Renal cortical epithelial cell (primary cell): ENCODE results near the gene COX6B1. TPM values are rescaled to one million over a fixed set of nuclear protein-coding genes. Genes with fewer than 3 reads are reported as not detected.
A peak's percentile ranks its signal among the peaks of the same experiment; 100 is the strongest.
"Not testable (repeated sequence)": the region's sequence is repeated elsewhere in the genome, so short reads cannot be mapped to it uniquely, and the experiment has no call there.

Source experiments
- DNase-seq: peaks from one replicate; pipeline ENCODE4 v3.0.0-alpha.2; 2011; ENCODE audit warnings: low read depth
- total RNA-seq: library from RNA; depleted of rRNA; stranded (reverse); fragments of >200 nt; gene quantifications from 2 replicates; pipeline ENCODE4 v1.2.3, GENCODE V29; 2014

COX6B1 gene
- total RNA-seq, 1 donor from 2014 or later = 385 TPM

GRCh38 chr19:35633727-35634440 is 14.2 kb upstream of the COX6B1 start:
- DNase-seq = no peak

DNA sequence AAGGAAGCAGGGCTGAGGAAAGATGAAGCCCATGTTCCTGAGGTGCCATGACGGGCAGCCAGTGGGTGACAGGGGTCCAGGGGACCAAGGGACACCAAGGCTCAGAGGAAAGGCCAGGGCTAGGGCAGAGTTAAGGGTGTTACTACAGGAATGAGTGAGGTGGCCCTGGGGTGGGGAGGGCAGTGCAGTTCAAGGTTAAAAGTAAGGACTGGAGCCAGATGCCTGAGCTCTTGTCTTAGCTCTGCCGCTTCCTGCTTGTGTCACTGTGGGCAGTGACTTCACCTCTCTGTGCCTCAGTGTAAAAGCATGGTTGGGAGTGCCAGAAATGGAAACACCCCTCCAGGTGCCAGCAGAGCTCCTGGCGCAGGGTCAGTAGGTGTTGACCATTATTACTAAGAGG is 11.5 kb upstream of the COX6B1 start:
- no peak for DNase-seq

DNA sequence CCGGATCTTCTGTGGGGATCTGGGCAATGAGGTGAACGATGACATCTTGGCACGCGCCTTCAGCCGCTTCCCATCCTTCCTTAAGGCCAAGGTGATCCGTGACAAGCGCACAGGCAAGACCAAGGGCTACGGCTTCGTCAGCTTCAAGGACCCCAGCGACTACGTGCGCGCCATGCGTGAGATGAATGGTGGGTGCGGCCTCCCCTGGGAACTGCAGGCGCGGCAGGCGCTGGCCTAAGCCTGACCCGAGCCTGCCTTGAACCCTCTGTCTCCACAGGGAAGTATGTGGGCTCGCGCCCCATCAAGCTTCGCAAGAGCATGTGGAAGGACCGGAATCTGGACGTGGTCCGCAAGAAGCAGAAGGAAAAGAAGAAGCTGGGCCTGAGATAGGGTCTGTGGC is 11.0 kb upstream of the COX6B1 start:
- DNase-seq = no peak

GRCh38 chr19:35639321-35639639 is 8.8 kb upstream of the COX6B1 start:
- DNase-seq = no peak

DNA sequence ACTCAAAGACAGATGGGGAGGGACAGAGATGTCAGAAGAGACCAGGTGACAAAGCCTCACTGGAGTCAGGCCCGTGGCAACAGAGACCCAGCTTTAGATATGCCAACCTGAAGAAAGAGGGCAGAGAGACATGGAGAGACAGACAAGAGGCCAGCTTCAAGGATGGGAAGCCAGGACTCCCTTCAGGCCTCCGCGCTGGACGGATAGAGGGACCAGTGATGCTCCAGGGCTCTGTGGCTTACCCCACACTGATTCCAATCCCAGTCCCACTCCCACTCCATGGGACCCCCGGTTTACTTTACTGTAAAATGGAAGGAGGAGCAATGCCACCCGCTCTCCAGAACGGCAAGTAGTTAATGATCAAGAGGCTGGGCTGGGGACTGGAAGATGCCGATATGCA is 8.3 kb upstream of the COX6B1 start:
- DNase-seq = no peak

- DNase-seq = no peak
These were observed 6.5 kb upstream of the COX6B1 start, which contains the start of gene ETV2 for GRCh38 chr19:35641515-35642151. ETV2 (plus strand) TSS chr19:35641745; CDS start chr19:35642461, 716 bp downstream.

GRCh38 chr19:35642312-35642711 is 5.8 kb upstream of the COX6B1 start:
- DNase-seq = no peak

DNA sequence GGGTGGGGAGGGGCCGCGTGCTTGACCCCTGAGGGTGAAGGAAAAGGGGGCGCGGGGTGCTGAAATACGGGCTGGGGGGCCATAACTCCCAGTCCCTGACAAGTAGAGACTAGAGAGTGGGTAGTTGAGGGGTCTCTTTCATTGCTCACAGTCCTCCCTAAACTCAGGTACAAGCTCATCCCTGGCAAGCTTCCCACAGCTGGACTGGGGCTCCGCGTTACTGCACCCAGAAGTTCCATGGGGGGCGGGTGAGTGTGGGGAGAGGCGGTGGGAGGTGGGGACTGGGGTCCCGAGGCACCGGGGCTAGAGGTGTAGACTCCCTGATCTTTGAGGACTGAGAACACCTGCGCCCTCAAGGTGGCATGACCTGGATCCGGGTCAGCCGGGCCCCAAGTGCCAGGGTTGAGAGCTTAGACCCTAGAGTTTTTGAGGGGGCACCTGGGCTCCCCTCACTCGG is 5.3 kb upstream of the COX6B1 start:
- no peak for DNase-seq

- DNase-seq = peak; percentile 38
These were observed 4.6 kb upstream of the COX6B1 start for GRCh38 chr19:35643255-35644205.

DNA sequence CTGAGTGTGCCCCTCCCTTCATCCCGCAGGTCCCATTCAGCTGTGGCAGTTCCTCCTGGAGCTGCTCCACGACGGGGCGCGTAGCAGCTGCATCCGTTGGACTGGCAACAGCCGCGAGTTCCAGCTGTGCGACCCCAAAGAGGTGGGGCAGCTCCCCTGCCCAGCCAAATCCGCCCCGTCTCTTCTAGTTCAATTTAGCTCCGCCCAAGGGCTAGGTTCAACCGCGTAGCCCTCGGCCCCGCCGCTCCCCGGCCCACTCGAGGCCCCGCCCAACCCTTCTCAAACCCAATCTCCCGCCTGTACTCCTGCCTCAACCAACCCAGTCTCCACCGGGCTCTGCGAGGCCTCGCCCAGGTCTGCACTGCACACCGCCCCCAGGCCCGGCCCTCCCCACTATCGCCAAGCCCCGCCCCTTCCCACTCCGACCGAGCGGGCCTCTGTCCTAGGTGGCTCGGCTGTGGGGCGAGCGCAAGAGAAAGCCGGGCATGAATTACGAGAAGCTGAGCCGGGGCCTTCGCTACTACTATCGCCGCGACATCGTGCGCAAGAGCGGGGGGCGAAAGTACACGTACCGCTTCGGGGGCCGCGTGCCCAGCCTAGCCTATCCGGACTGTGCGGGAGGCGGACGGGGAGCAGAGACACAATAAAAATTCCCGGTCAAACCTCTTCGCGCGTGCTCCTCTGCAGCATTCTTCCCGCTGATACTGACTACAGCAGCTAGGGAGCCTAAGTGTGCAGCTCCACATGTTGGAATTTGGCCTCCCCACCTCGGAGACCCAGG is 3.7 kb upstream of the COX6B1 start:
- peak; percentile 86 for DNase-seq

- peak; percentile 12 for DNase-seq
These were observed 3.0 kb upstream of the COX6B1 start for GRCh38 chr19:35644987-35645679.

DNA sequence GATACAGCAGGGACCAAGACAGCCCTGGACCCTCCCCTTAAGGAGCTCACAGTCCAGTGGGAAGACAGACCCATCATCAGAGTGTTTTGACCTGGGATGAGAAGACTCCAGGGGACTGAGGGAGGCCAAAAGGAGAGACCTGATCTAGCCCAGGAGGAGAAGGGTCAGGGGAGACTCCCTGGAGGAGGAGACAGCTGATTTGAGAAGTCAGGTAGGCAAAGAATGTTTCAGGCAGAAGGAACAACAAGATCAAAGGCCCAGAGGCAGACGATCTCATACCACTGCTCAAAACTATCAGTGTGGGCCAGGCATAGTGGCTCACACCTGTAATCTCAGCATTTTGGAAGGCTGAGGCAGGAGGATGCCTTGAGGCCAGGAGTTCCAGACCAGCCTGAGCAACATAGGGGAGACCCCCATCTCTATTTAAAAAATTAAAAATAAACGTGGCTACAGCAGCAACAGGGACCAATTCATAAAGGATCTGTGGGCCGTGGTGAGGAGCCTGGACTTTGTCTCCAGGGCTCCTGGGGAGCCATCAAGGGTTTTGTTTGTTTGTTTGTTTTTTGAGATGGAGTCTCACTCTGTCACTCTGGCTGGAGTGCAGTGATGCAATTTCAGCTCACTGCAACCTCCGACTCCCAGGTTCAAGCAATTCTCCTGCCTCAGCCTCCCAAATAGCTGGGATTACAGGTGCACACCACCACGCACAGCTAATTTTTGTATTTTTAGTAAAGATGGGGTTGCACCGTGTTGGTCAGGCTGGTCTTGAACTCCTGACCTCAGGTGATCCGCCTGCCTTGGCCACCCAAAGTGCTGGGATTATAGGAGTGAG is 2.2 kb upstream of the COX6B1 start:
- no peak for DNase-seq

GRCh38 chr19:35650581-35650980 is 2.5 kb downstream of the COX6B1 start:
- no peak for DNase-seq

DNA sequence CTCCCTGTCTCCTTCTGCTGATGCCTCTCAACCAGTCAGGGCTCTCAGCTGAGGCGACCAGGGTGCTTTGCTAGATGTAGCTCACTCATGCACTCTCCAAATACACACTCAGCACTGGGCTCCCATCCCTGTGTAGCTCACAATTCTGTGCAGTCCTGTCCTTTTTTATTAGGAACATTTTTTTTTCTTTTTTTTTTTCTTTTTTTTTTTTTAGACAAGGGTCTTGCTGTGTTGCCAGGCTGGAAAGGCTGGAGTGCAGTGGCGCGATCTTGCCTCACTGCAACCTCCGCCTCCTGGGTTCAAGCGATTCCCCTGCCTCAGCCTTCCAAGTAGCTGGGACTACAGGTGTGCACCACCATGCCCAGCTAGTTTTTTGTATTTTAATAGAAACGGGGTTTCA is 6.7 kb downstream of the COX6B1 start:
- DNase-seq = not testable (repeated sequence)

DNA sequence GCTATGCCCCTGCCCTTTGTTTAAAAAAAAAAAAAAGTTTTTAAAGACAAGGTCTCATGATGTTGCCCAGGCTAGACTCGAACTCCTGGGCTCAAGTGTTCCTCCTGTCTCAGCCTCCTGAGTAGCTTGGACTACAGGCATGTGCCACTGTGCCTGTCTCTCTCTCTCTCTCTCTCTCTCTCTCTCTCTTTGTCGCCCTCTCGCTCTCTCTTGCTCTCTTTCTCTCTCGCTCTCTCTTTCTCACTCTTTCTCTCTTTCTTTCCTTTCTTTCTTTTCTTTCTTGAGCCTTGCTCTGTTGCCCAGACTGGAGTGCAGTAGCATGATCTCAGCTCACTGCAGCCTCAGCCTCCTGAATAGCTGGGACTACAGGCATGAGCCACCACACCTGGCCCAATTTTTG is 7.5 kb downstream of the COX6B1 start:
- no peak for DNase-seq

DNA sequence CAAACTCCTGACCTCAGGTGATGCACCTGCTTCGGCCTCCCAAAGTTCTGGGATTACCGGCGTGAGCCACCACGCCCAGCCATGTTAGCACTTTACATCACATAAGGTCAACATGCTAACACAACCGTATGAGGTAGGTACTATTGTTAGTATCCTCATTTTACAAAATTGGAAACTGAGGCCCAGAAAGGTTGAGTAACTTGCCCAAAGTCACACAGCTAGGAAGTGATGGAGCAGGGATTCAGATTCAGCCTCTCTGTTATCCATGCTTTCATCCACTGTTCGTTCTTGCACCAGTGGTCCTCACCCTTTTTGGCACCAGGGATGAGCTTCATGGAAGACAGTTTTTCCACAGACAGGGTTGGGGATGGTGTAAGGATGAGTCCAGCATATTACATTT is 8.6 kb downstream of the COX6B1 start:
- DNase-seq = no peak

- no peak for DNase-seq
These were observed 10.0 kb downstream of the COX6B1 start for GRCh38 chr19:35657904-35658700.

DNA sequence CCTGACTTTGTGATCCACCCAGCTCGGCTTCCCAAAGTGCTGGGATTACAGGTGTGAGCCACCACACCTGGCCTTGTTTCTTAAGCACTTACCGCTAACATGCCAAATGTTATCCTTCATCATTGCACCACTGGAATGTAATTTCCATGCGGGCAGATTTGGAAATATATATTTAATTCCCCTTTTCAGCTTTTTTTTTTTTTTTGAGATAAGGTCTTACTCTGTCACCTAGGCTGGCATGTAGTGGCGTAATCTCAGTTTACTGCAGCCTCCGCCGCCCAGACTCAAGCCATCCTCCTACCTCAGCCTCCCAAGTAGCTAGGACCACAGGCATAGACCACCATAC is 13.8 kb downstream of the COX6B1 start:
- no peak for DNase-seq

GRCh38 chr19:35663981-35664380 is 15.9 kb downstream of the COX6B1 start:
- DNase-seq = no peak
